Heart left ventricle (tissue), 16 donors: Measurements from ENCODE around the gene THSD4. TPM values are rescaled to one million over a fixed set of nuclear protein-coding genes. Genes with fewer than 3 reads are reported as not detected.

ENCODE experiments used
- ATAC-seq, 4 donors: fragments of 200-7000 bp; cut with Tn5 transposase; one replicate each; pipeline ENCODE4 v1.9.1; 2020 to 2022; ENCODE audit warnings: moderate library complexity in 4 of 4, mild to moderate bottlenecking in 3 of 4, moderate number of reproducible peaks in 1 of 4
- DNase-seq, 5 donors: peaks; one replicate each; pipeline ENCODE4 v3.0.0-alpha.2; 2020
- H3K27ac ChIP-seq, 12 donors: fragments of 200-600 bp; sonication (generic) in 4 of 12; one replicate each; pipeline versions ENCODE4 v1.5.0 to v1.8.0; 2016 to 2022; ENCODE audit warnings: mild to moderate bottlenecking in 2 of 12
- H3K27me3 ChIP-seq, 9 donors: fragments of 200-600 bp; sonication (generic) in 2 of 9; one replicate each; pipeline versions ENCODE4 v1.5.1 to v1.8.0; 2016 to 2022; ENCODE audit warnings: mild to moderate bottlenecking in 3 of 9
- H3K36me3 ChIP-seq, 9 donors: fragments of 200-600 bp; sonication (generic) in 2 of 9; one replicate each; pipeline versions ENCODE4 v1.5.0 to v1.8.0; 2018 to 2022; ENCODE audit warnings: mild to moderate bottlenecking in 2 of 9
- H3K4me1 ChIP-seq, 12 donors: fragments of 200-600 bp; sonication (generic) in 4 of 12; one replicate each; pipeline versions ENCODE4 v1.5.0 to v1.8.0; 2016 to 2022; ENCODE audit warnings: mild to moderate bottlenecking in 3 of 12
- H3K4me3 ChIP-seq, 12 donors: fragments of 200-600 bp; sonication (generic) in 4 of 12; one replicate each; pipeline versions ENCODE4 v1.5.0 to v1.8.0; 2017 to 2022; ENCODE audit warnings: mild to moderate bottlenecking in 9 of 12, moderate library complexity in 4 of 12
- H3K9me3 ChIP-seq, 12 donors: fragments of 200-600 bp; sonication (generic) in 4 of 12; one replicate each; pipeline versions ENCODE4 v1.5.0 to v1.8.0; 2016 to 2022; ENCODE audit warnings: mild to moderate bottlenecking in 1 of 12
- POLR2A ChIP-seq, 2 donors: fragments of 450-650 bp; IDR thresholded peaks; one replicate each; pipeline ENCODE4 v1.6.1; 2017; ENCODE audit warnings: antibody characterized with exemption in 2 of 2, mild to moderate bottlenecking in 2 of 2, moderate library complexity in 2 of 2
- WGBS, 4 donors: extraction: QIAGEN DNeasy Blood & Tissue Kit in 2 of 4; methylation state at CpG; one replicate each; pipeline versions ENCODE4 v1.1.5 to v1.1.7; 2013 to 2018; 5-methylcytosine and 5-hydroxymethylcytosine counted together
- intact Hi-C, 10 donors: fragments of 100-400 bp; cut with DNase I; formaldehyde crosslinking; loops; one replicate each; pipeline versions ENCODE4 v1.11.1 to v1.14.2; 2022
- polyA plus RNA-seq, 2 donors: library from polyadenylated mRNA; stranded (reverse); fragments of 200-250 nt; gene quantifications; one replicate each; pipeline ENCODE4 v1.2.3, GENCODE V29; 2013
- total RNA-seq, 9 donors: library from RNA; depleted of rRNA in 2 of 9; stranded (reverse); fragments of >200 nt in 2 of 9; fragmentation: NEBNext Ultra II Directional in 3 of 9; extraction: Animal tissue kit (Norgen Biotek cat#: 25700) in 3 of 9; gene quantifications; one replicate each; pipeline versions ENCODE4 v1.1.0 to v1.2.4, GENCODE V29; 2016 to 2023
- TF ChIP-seq, protein P1 (sequence below), 12 donors: fragments of 200-600 bp; sonication (generic) in 4 of 12; IDR thresholded peaks; one replicate each; pipeline versions ENCODE4 v1.5.0 to v1.8.0; 2018 to 2022; ENCODE audit warnings: antibody characterized with exemption in 12 of 12, mild to moderate bottlenecking in 5 of 12
- donor health status: ischemic (EF 13 %, LVEDD 7.1; RV severe dilation, severe dysfunction).
- donor health status: healthy with polysubstance abuse.
- donor health status: DM: no; HTN: yes; CAD: no.
- donor health status: DM: no; HTN: no; CAD: no.
- donor health status: ischemic (EF 25% LVEDD 6.9; RV normal size, moderate dysfunction).
- donor health status: ischemic (EF 25% LVEDD 5.7; RV mildly dilated, moderate dysfunction).
- donor health status: healthy.
- donor health status: DM: yes; HTN: yes; CAD: no.
- donor health status: ischemic (EF 35%, LVEDD 5.7; RV mildly dilated, moderate dysfunction).
- donor health status: nonischemic (EF 11% LVEDD 7.7; RV severe dilation, severe dysfunction).
- donor health status: DM: yes; HTN: yes; CAD: no.
- donor health status: PGD.
- donor health status: ischemic (EF 29% LVEDD 5.4; RV normal size, mild dysfunction).
- donor health status: nonischemic (EF 23%, LVEDD 6.1; RV moderate dilation, normal function).

Gene THSD4
- total and polyA plus RNA-seq, 11 donors: 32.6 to 206 (median 93.2) TPM

DNA sequence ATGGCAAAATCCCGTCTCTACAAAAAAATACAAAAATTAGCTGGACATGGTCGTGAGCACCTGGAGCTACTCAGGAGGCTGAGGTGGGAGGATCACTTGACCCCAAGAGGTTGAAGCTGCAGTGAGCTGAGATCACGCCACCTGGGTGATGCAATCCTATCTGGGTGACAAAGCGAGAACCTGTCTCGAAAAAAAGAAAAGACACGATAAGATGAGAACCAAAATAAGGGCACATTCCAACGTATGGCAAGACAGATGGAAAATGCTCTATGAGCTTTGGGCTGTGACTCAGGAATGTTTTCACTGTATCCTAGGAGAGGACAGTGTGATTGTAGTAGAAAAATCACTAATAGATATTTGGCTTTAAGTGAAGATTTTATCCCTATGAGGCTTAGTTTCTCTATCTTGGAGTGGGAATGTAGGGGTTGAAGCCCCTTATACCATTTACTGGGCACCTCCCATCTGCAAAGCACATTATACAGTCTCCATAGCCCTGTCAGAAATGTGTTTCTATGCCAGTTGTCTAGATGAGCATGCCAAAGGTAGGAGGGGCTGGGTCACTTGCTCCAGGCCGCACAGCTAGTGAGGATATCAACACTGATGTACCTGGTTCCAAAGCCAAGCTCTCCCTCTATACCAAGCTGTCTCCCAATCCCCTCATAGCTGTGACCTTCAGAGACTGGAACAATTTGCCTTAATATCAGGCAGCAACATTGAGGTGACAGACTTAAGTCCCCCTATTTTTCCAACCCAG, 641.5 kb downstream of the THSD4 start:
- 72 to 82% (median 79%) methylated on average over 8 of the region's 8 CpGs for WGBS, 4 donors
- DNase-seq: no peak
- H3K36me3 ChIP-seq: peaks cover 0 to 16% (median 0%) of the 10 kb centered on the region in 9 donors
- intact Hi-C loops: loop anchor here in 2 of 10 donors (10.0 kb wide), 1 partner anchor 398 kb away; no protein-coding TSS in a partner anchor
- peak; percentile 17 to 43 (median 36) for ATAC-seq
- H3K27ac ChIP-seq: no peak overlapping the region
- H3K9me3 ChIP-seq: peaks cover 0 to 22% (median 8%) of the 10 kb centered on the region in 12 donors
- no peak overlapping the region for H3K4me3 ChIP-seq
- TF ChIP-seq, protein P1, sequence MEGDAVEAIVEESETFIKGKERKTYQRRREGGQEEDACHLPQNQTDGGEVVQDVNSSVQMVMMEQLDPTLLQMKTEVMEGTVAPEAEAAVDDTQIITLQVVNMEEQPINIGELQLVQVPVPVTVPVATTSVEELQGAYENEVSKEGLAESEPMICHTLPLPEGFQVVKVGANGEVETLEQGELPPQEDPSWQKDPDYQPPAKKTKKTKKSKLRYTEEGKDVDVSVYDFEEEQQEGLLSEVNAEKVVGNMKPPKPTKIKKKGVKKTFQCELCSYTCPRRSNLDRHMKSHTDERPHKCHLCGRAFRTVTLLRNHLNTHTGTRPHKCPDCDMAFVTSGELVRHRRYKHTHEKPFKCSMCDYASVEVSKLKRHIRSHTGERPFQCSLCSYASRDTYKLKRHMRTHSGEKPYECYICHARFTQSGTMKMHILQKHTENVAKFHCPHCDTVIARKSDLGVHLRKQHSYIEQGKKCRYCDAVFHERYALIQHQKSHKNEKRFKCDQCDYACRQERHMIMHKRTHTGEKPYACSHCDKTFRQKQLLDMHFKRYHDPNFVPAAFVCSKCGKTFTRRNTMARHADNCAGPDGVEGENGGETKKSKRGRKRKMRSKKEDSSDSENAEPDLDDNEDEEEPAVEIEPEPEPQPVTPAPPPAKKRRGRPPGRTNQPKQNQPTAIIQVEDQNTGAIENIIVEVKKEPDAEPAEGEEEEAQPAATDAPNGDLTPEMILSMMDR (IDR thresholded peaks at IDR 0.05): no peak
- no peak for TF ChIP-seq POLR2A (IDR thresholded peaks at IDR 0.05)
- no peaks in the 10 kb centered on the region for H3K27me3 ChIP-seq
- peaks cover 0 to 29% (median 4%) of the 10 kb centered on the region in 12 donors for H3K4me1 ChIP-seq

DNA sequence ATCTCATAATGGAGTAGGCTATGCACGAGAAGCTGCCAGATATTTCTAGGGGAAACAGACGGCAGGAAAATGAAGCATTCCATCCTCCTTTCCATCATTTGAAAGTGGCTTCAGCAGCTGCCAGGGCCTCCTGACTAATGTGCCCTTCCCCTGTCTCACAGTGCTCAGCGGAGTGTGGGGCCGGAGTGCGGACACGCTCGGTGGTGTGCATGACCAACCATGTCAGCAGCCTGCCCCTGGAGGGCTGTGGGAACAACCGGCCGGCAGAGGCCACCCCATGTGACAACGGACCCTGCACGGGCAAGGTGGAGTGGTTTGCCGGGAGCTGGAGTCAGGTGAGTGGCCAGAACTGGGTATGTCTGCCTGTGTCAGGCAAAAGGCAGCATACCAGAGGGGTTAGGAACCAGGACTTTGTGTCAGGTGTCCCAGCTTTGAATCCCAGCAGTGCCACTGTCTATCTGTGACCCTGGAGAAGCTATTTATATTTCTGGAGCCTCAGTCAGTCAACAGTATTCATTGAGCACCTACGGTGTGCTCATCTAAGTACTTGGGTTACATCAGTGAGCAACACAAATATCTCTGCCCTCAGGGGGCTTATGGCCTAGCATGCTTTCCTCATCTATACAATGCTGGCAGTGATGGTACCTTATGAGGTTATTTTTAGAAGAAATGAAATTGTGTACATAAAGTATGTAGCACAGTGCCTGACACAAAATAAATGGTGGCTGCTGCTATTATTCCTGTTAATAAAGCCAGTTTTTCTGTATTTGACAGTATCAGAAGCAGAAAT, 642.7 kb downstream of the THSD4 start:
- WGBS, 4 donors: 63 to 81% (median 77%) methylated on average over 13 of the region's 13 CpGs
- Histone ChIP-seq H3K27me3 (no peaks in the 10 kb centered on the region), H3K9me3 (peaks cover 0 to 22% (median 8%) of the 10 kb centered on the region in 12 donors), H3K27ac (no peak overlapping the region), H3K4me3 (no peak overlapping the region), H3K36me3 (peaks cover 0 to 16% (median 0%) of the 10 kb centered on the region in 9 donors), H3K4me1 (peaks cover 0 to 35% (median 7%) of the 10 kb centered on the region in 12 donors)
- intact Hi-C loops: loop anchor here in 2 of 10 donors (10.0 kb wide), 1 partner anchor 397 kb away; no protein-coding TSS in a partner anchor
- TF ChIP-seq, protein P1 (IDR thresholded peaks at IDR 0.05): no peak
- TF ChIP-seq POLR2A (IDR thresholded peaks at IDR 0.05): no peak
- peak in 2 of 4 donors; percentile 46 to 51 for ATAC-seq
- no peak for DNase-seq

DNA sequence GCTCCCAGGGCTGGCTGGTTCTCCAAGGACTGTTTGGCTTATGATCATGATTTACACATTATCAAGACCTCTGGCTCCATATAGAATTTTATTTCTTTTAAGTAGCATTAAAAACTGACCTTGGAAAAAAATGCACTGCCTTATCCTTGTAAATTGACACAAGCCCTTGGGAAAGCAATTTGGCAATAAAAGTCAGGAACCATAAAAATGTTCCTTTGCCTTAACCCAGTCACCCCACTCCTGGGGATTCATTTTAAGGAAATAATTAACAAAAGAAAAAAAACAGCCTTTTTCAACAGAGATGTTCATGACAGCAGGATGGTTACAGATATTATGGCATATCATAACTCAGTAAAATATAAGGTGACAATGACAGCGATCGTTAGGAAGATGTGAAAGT, 643.4 kb downstream of the THSD4 start:
- no peak overlapping the region for H3K4me3 ChIP-seq
- H3K27ac ChIP-seq: no peak overlapping the region
- H3K36me3 ChIP-seq: peaks cover 0 to 16% (median 0%) of the 10 kb centered on the region in 9 donors
- WGBS, 4 donors: 93 to 97% (median 96%) methylated on average over 2 of the region's 2 CpGs
- DNase-seq: no peak
- no peaks in the 10 kb centered on the region for H3K27me3 ChIP-seq
- peaks cover 0 to 22% (median 8%) of the 10 kb centered on the region in 12 donors for H3K9me3 ChIP-seq
- ATAC-seq: no peak
- TF ChIP-seq POLR2A (IDR thresholded peaks at IDR 0.05): no peak
- TF ChIP-seq, protein P1 (IDR thresholded peaks at IDR 0.05): no peak
- H3K4me1 ChIP-seq: peaks cover 0 to 35% (median 7%) of the 10 kb centered on the region in 12 donors
- intact Hi-C loops: loop anchor here in 2 of 10 donors (10.0 kb wide), 1 partner anchor 396 kb away; no protein-coding TSS in a partner anchor
